ENCODE results near the gene RTN4R.
"Not testable (repeated sequence)": the region's sequence is repeated elsewhere in the genome, so short reads cannot be mapped to it uniquely, and the experiment has no call there.

- not testable (repeated sequence) for TF ChIP-seq POLR2AphosphoS5 (IDR thresholded peaks at IDR 0.05; ENCODE audit: insufficient read depth in 1 of 2, low read depth in 1 of 2); CTCF (IDR thresholded peaks at IDR 0.05); POLR2A (IDR thresholded peaks at IDR 0.05)
Measured at GRCh38 chr22:20305230-20305893, 37.2 kb upstream of the RTN4R start.
